Endothelial cell of umbilical vein (primary cell): ENCODE measurements around the gene WLS.

Source experiments
- EZH2 ChIP-seq: IDR thresholded peaks from 2 replicates; pipeline ENCODE4 v1.6.1; 2012; ENCODE audit warnings: borderline replicate concordance, low read depth, mild to moderate bottlenecking, moderate library complexity, low read length, inconsistent platforms; ENCODE audit not compliant: severe bottlenecking
- TF ChIP-seq, protein P1 (sequence below), 2 donors: IDR thresholded peaks; 1 replicate in 1 of 2; 2 replicates in 1 of 2; pipeline ENCODE4 v1.5.1; 2011; ENCODE audit warnings: low read length in 2 of 2, mild to moderate bottlenecking in 2 of 2, moderate library complexity in 2 of 2, control low read depth in 1 of 2, inconsistent platforms in 1 of 2, low read depth in 1 of 2; ENCODE audit not compliant: insufficient read depth in 1 of 2; ENCODE audit errors: extremely low read depth in 1 of 2

DNA sequence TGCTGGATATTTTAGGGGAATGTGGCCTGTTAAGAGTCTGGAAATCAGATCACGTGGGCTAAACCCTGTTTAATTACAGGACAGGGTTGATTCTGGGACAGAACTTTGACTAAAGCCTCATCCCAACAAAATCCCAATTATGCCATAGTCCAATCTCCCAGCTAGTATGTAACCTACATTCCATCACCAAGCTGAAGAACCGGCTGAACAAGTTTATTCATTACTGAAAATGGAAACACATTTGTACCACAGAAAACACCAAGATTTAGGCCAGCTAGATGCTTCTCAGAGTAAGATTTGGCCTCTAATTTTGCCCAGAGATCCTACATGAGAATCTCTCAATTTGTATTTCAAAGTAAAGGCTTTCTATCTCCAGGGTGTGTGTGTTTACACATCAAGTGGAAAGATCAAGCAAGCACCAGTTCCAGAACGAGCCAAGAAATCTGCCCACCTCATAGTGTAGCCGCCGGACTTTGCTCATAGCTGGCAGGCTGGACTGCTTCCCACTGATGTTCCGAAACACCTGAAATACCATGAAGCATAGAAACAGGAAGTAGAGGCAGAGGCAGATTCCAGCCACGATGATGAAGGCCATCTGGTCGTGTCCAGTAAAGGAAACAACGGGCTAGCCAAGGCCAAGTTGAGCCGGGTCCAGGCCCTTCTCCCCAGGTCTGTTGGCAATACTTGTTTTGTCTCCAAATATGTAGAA, 86.8 kb downstream of the WLS start:
- TF ChIP-seq EZH2, result no peak
- TF ChIP-seq, protein P1, sequence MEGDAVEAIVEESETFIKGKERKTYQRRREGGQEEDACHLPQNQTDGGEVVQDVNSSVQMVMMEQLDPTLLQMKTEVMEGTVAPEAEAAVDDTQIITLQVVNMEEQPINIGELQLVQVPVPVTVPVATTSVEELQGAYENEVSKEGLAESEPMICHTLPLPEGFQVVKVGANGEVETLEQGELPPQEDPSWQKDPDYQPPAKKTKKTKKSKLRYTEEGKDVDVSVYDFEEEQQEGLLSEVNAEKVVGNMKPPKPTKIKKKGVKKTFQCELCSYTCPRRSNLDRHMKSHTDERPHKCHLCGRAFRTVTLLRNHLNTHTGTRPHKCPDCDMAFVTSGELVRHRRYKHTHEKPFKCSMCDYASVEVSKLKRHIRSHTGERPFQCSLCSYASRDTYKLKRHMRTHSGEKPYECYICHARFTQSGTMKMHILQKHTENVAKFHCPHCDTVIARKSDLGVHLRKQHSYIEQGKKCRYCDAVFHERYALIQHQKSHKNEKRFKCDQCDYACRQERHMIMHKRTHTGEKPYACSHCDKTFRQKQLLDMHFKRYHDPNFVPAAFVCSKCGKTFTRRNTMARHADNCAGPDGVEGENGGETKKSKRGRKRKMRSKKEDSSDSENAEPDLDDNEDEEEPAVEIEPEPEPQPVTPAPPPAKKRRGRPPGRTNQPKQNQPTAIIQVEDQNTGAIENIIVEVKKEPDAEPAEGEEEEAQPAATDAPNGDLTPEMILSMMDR (IDR thresholded peaks at IDR 0.05; ENCODE audit: extremely low read depth in 1 of 2, insufficient read depth in 1 of 2, low read depth in 1 of 2, low read length in 2 of 2), result no peak
